ENCODE measurements around the gene TIE1. TPM values are rescaled to one million over a fixed set of nuclear protein-coding genes. Genes with fewer than 3 reads are reported as not detected.
A peak's percentile ranks its signal among the peaks of the same experiment; 100 is the strongest.

Gene TIE1
- total RNA-seq, 1 experiment from 2014 or later: not detected

DNA sequence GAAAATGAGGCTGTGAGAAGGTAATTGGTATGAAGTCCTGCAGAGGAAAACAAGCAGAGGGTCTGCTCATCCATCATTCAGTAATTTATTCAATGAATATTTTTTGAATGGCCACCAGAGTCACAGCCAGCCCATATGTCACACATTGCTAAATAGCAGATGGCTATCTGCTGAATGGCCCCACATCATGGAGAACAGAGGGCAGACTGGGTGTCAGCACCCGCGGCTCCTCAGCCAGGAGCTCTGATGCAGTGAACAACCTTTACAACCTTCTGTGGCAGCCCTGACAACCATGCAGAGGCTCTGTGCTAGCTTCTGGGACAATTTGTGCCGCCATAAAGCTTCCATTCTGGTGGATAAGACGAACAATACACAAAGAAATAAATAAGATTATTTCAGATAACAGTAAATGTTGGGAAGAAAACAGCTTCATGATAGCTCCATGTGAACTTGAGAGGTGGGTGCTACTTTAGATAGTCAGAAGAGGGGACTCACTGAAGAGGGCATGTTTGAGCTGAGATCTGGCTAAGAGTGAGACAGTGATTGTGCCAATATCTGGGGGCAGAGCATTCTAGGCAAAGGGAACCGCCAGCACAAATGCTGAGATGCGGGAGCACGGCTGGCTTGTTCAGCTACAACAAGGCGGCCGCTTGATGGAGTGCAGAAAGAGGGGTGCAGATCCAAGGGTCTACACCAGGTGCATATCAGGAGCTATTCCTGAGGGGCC lies 12.6 kb upstream of the TIE1 start:
- no peak for DNase-seq (ENCODE audit: low read depth)
- in situ Hi-C loops (cut with HindIII; ENCODE audit: low pct_unique_long_range_greater_than_20kb, low sequenced_read_pairs): no loop called here

- in situ Hi-C loops (cut with HindIII; ENCODE audit: low pct_unique_long_range_greater_than_20kb, low sequenced_read_pairs): no loop called here
Measured at GRCh38 chr1:43288785-43289706, 11.7 kb upstream of the TIE1 start.

GRCh38 chr1:43292216-43292615 lies 8.6 kb upstream of the TIE1 start:
- in situ Hi-C loops (cut with HindIII; ENCODE audit: low pct_unique_long_range_greater_than_20kb, low sequenced_read_pairs): no loop called here
- DNase-seq (ENCODE audit: low read depth): no peak

More at GRCh38 chr1:43288785-43289706, 11.7 kb upstream of the TIE1 start:
- no peak for DNase-seq (ENCODE audit: low read depth)

GRCh38 chr1:43292679-43293078 lies 8.1 kb upstream of the TIE1 start:
- DNase-seq (ENCODE audit: low read depth): no peak
- in situ Hi-C loops (cut with HindIII; ENCODE audit: low pct_unique_long_range_greater_than_20kb, low sequenced_read_pairs): no loop called here

DNA sequence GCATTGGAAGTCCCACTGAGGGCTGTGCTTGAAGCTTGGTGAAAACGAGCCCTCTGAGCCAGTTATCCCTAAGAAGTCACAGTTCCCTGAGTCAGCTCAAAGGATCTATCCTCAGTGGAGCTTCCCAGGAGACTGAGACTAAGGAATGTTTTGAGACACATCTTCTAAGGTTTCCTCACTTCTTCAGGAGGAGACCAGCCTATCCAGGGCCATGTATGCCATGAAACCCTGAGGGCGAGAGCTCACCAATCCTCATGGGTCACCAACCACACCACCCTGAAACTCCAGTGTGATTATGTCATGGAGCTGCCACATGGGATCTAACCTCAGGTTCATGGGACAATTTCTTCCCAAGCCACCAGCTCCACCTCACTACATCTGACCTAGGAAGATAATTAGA lies 7.6 kb upstream of the TIE1 start:
- DNase-seq (ENCODE audit: low read depth): peak; percentile 46
- in situ Hi-C loops (cut with HindIII; ENCODE audit: low pct_unique_long_range_greater_than_20kb, low sequenced_read_pairs): no loop called here

- DNase-seq (ENCODE audit: low read depth): peak; percentile 74
- in situ Hi-C loops (cut with HindIII; ENCODE audit: low pct_unique_long_range_greater_than_20kb, low sequenced_read_pairs): no loop called here
Measured at GRCh38 chr1:43293896-43294760, 6.7 kb upstream of the TIE1 start.

DNA sequence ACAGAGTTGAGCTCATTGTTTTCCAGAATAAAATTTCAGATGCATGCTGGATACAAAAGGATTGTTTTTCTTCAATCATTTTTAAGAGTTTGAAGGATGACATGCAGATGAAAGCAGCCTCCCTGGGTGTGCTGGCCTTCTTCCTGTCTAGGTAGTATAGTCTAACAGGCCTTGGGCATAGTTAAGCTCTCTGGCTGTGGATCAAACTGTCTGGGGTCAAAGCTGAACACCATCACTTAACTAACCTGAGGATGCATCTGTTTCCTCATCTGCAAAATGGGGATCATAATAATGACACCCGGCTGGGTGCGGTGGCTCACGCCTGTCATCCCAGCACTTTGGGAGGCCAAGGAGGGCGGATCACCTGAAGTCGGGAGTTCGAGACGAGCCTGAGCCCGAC lies 6.0 kb upstream of the TIE1 start:
- DNase-seq (ENCODE audit: low read depth): no peak
- in situ Hi-C loops (cut with HindIII; ENCODE audit: low pct_unique_long_range_greater_than_20kb, low sequenced_read_pairs): no loop called here

DNA sequence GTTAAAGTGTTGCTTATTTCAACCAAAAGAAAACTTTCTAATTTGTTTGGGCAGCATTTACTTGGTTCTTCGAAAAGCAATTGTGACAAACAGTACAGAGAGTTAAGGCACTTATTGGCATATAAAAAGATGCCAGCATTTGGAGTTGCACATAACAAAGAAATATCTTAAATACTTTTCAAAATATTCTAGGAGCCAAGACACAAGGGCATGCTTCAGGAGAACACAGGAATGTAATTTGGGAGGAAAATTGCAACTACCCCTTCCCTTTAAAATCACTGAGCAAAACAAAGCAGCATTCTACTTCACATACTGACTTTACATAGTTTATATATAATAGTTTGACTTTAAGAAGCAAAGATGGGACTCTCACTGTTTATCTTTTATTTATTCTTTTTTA lies 4.6 kb upstream of the TIE1 start:
- no peak for DNase-seq (ENCODE audit: low read depth)
- in situ Hi-C loops (cut with HindIII; ENCODE audit: low pct_unique_long_range_greater_than_20kb, low sequenced_read_pairs): no loop called here

DNA sequence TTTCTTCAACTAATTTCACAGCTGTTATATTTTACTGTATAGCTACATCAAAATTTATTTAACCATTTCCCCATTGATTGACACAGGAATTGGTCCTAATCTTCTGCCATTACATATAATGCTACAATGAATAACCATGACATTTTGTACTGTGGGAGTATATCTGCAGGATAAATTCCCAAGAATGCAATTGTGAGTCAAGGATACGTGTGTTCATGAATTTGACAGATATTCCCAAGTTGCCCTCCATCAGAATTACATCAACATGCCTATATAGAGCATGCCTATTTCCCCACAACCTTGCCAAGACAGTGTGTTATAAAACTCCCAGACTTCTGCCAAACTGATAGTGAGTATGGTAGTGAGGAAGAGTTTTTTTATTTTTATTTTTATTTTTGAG lies 2.7 kb upstream of the TIE1 start:
- no peak for DNase-seq (ENCODE audit: low read depth)
- in situ Hi-C loops (cut with HindIII; ENCODE audit: low pct_unique_long_range_greater_than_20kb, low sequenced_read_pairs): no loop called here

- DNase-seq (ENCODE audit: low read depth): no peak
- in situ Hi-C loops (cut with HindIII; ENCODE audit: low pct_unique_long_range_greater_than_20kb, low sequenced_read_pairs): no loop called here
Measured at GRCh38 chr1:43299101-43299500, 1.7 kb upstream of the TIE1 start.

DNA sequence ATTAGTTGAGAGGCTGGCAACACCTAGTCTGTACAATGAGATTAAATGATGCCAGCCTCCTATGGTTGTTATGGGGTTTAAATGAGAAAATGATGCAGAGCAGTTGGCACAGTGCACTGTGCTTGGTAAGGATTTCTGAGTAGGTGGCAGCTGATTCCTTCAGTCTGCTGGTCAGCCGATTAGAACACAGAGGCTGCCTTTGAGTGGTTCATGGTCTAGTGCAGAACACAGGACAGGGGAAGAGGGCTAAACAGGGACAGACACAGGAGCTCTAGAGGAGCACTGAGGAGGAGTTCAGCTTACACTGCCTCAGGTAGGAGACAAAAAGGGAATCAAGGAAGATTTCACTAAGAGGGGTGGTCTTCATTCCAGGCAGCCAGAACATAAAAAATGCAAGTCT lies 1.4 kb downstream of the TIE1 start:
- in situ Hi-C loops (cut with HindIII; ENCODE audit: low pct_unique_long_range_greater_than_20kb, low sequenced_read_pairs): no loop called here
- DNase-seq (ENCODE audit: low read depth): no peak

- DNase-seq (ENCODE audit: low read depth): no peak
- in situ Hi-C loops (cut with HindIII; ENCODE audit: low pct_unique_long_range_greater_than_20kb, low sequenced_read_pairs): no loop called here
Measured at GRCh38 chr1:43302721-43303470, 2.1 kb downstream of the TIE1 start.

DNA sequence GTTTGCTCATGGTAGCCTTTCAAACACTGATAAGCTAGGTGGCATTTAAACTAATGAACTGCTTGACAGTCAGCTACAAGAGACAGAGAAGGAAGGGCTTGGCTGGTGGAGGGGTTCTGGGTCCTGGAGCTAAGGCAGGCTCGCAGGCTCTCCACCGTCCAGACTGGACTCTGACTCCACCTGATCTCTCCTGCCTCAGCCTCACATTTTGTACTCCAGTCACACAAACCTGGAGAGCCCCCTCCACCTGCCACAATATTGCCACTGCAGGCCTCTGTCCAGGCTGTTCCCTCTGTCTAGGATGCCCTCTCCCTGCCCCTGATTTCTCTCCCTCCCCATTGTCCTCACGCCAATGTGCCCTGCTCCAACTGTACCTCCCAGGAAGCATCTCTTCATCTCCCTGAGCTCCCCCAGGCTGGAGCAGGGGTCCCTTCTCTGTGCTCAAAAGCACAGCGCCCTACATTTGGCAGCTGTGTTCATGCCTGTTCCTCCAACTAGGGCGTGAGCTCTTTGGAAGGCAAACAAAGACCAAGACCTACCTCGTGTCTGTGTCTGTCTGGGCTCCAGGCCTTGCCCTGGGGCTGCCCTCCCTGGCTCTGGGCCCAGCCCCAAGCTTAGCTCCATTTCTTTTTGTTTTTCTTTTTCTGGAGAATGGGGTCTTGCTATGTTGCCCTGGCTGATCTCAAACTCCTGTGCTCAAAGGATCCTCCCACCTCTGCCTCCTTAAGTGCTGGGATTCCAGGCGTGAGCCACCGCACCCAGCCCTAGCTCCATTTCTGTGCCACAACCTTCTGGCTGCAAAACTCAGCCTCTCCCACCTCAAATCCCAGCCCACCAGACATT lies 2.9 kb downstream of the TIE1 start:
- DNase-seq (ENCODE audit: low read depth): no peak
- in situ Hi-C loops (cut with HindIII; ENCODE audit: low pct_unique_long_range_greater_than_20kb, low sequenced_read_pairs): no loop called here

DNA sequence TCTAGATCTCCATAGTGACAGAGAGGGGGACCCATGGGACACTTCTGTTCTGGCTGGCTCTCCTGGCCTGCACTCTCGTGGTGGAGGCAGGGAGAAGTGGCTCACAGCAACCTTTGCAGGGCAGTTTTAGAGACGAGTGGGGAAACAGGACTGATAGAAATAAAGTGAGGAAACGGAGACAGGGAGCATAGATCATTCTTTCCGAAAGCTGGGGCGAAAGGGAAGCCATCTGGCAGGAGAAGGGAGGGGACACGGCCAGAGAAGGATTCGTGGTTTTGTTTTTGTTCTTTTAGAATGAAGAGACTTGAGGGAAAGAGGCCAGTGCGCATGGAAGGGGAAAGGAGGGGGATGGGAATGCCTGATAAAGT lies 3.5 kb downstream of the TIE1 start:
- no peak for DNase-seq (ENCODE audit: low read depth)
- in situ Hi-C loops (cut with HindIII; ENCODE audit: low pct_unique_long_range_greater_than_20kb, low sequenced_read_pairs): no loop called here

GRCh38 chr1:43304771-43305300 lies 4.1 kb downstream of the TIE1 start:
- in situ Hi-C loops (cut with HindIII; ENCODE audit: low pct_unique_long_range_greater_than_20kb, low sequenced_read_pairs): no loop called here
- DNase-seq (ENCODE audit: low read depth): no peak

DNA sequence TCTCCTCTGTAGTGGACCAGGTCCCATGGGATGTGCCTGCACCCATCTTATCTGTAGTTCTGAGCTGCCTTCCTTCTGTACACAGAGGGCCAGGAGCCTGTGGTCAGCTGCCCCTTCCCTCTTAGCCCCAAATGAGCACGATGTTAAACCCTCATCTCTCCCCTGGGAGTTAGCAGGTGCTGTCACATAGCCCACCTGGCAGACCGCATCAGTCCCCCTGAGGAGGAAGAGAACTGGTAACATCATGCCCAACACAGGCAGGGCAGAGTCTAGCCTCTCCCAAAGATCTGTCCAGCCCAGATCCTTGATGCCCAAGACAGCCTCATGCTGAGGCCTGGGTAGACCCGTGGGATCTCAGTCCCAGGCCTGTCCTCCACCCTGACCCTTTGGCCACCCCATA lies 4.7 kb downstream of the TIE1 start:
- in situ Hi-C loops (cut with HindIII; ENCODE audit: low pct_unique_long_range_greater_than_20kb, low sequenced_read_pairs): no loop called here
- no peak for DNase-seq (ENCODE audit: low read depth)
